ENCODE results near the gene ABTB2.

The ABTB2 gene

GRCh38 chr11:34311126-34311525 is 46.7 kb downstream of the ABTB2 start:
- no peak for DNase-seq

- no peak for DNase-seq
Measured at GRCh38 chr11:34309965-34310364, 47.8 kb downstream of the ABTB2 start.

GRCh38 chr11:34308913-34309585 is 48.8 kb downstream of the ABTB2 start:
- DNase-seq: no peak

- DNase-seq: peak; percentile 6
Measured at GRCh38 chr11:34308049-34308912, 49.5 kb downstream of the ABTB2 start.

GRCh38 chr11:34305780-34306179 is 52.0 kb downstream of the ABTB2 start:
- no peak for DNase-seq

GRCh38 chr11:34305193-34305592 is 52.6 kb downstream of the ABTB2 start:
- no peak for DNase-seq

- no peak for DNase-seq
Measured at GRCh38 chr11:34303028-34303570, 54.7 kb downstream of the ABTB2 start.

- no peak for DNase-seq
Measured at GRCh38 chr11:34302046-34302921, 55.5 kb downstream of the ABTB2 start.

GRCh38 chr11:34300926-34301295 is 56.9 kb downstream of the ABTB2 start:
- no peak for DNase-seq

GRCh38 chr11:34300026-34300925 is 57.5 kb downstream of the ABTB2 start:
- no peak for DNase-seq

- DNase-seq: no peak
Measured at GRCh38 chr11:34299284-34299972, 58.4 kb downstream of the ABTB2 start.

- no peak for DNase-seq
Measured at GRCh38 chr11:34298871-34299270, 58.9 kb downstream of the ABTB2 start.

- no peak for DNase-seq
Measured at GRCh38 chr11:34296412-34296811, 61.4 kb downstream of the ABTB2 start.

- DNase-seq: no peak
Measured at GRCh38 chr11:34292546-34292945, 65.3 kb downstream of the ABTB2 start.

GRCh38 chr11:34292111-34292510 is 65.7 kb downstream of the ABTB2 start:
- no peak for DNase-seq

- no peak for DNase-seq
Measured at GRCh38 chr11:34290926-34291325, 66.9 kb downstream of the ABTB2 start.

GRCh38 chr11:34288492-34288891 is 69.3 kb downstream of the ABTB2 start:
- DNase-seq: no peak

- DNase-seq: no peak
Measured at GRCh38 chr11:34284811-34285481, 72.9 kb downstream of the ABTB2 start.

GRCh38 chr11:34284156-34284555 is 73.7 kb downstream of the ABTB2 start:
- no peak for DNase-seq

GRCh38 chr11:34280945-34281872 is 76.6 kb downstream of the ABTB2 start:
- no peak for DNase-seq

Data from activated CD4-positive, alpha-beta T cell treated with anti-CD3 and anti-CD28 coated beads for 48 hours (primary cell).